H1 (cell line): ENCODE results near the gene PRDM4. TPM values are rescaled to one million over a fixed set of nuclear protein-coding genes. Genes with fewer than 3 reads are reported as not detected.

ENCODE experiments used
- CTCF ChIA-PET: fragments of 300-600 bp; sonication (Branson Sonifier 250); formaldehyde crosslinking; loops from one replicate; lab custom pipeline; 2021; ENCODE audit not compliant: partially characterized antibody; lab: Charles Lee
- POLR2A ChIA-PET: fragments of 300-600 bp; sonication (Branson Sonifier 250); formaldehyde crosslinking; loops from one replicate; lab custom pipeline; 2021; ENCODE audit warnings: inconsistent platforms; ENCODE audit not compliant: partially characterized antibody; lab: Charles Lee
- DNase-seq, 2 experiments: peaks; one replicate each; pipeline versions ENCODE4 v3.0.0 to v3.0.0-alpha.2; 2010 to 2022; ENCODE audit warnings: low spot score in 2 of 2, low read depth in 1 of 2, mixed read lengths in 1 of 2
- FAIRE-seq: peaks from 2 replicates; lab custom pipeline; 2011; peaks lifted over from hg19 to GRCh38; lab: Jason Lieb, UNC
- H2AFZ ChIP-seq: 2 replicates; pipeline ENCODE4 v1.8.1; 2012; ENCODE audit warnings: low read length, inconsistent platforms
- H2AK5ac ChIP-seq: 2 replicates; pipeline ENCODE4 v1.6.1; 2013; ENCODE audit warnings: low read depth, low read length
- H2BK120ac ChIP-seq: replicated peaks from 2 replicates; pipeline ENCODE3; 2013; ENCODE audit warnings: low read depth, low read length, inconsistent platforms
- H2BK12ac ChIP-seq: 2 replicates; pipeline ENCODE4 v1.6.1; 2013; ENCODE audit warnings: low read depth, low read length
- H2BK15ac ChIP-seq: 2 replicates; pipeline ENCODE4 v1.6.1; 2013; ENCODE audit warnings: low read length
- H2BK20ac ChIP-seq: 2 replicates; pipeline ENCODE4 v1.6.1; 2013; ENCODE audit warnings: low read length
- H2BK5ac ChIP-seq: 2 replicates; pipeline ENCODE4 v1.6.1; 2013; ENCODE audit warnings: low read depth, low read length
- H3K14ac ChIP-seq: 2 replicates; pipeline ENCODE4 v1.6.1; 2013; ENCODE audit warnings: inconsistent platforms; ENCODE audit not compliant: insufficient read length
- H3K18ac ChIP-seq: 2 replicates; pipeline ENCODE4 v1.6.1; 2013; ENCODE audit warnings: low read length; ENCODE audit errors: extremely low read depth
- H3K23ac ChIP-seq: 2 replicates; pipeline ENCODE4 v1.6.1; 2013; ENCODE audit warnings: inconsistent platforms; ENCODE audit not compliant: insufficient read length
- H3K23me2 ChIP-seq: 2 replicates; pipeline ENCODE4 v1.6.1; 2013; ENCODE audit warnings: low read depth, low read length
- H3K27ac ChIP-seq: 2 replicates; pipeline ENCODE4 v1.6.1; 2011; ENCODE audit warnings: low read depth, low read length, inconsistent platforms
- H3K27me3 ChIP-seq, 4 experiments: replicated peaks in 1 of 4; 1 replicate in 1 of 4; 2 replicates in 3 of 4; pipeline versions ENCODE4 v1.6.1 to v1.8.1; 2011 to 2013; ENCODE audit warnings: low read length in 3 of 4, mild to moderate bottlenecking in 3 of 4, inconsistent platforms in 2 of 4, mixed read lengths in 2 of 4, moderate library complexity in 1 of 4; ENCODE audit not compliant: control insufficient read depth in 3 of 4, insufficient read depth in 3 of 4; ENCODE audit errors: extremely low read depth in 1 of 4
- H3K36me3 ChIP-seq, 4 experiments: 2 replicates each; pipeline versions ENCODE4 v1.6.1 to v1.8.1; 2011 to 2013; ENCODE audit warnings: mild to moderate bottlenecking in 4 of 4, low read length in 3 of 4, moderate library complexity in 2 of 4, control low read depth in 1 of 4, inconsistent platforms in 1 of 4; ENCODE audit not compliant: insufficient read depth in 4 of 4, control insufficient read depth in 2 of 4
- H3K4ac ChIP-seq: replicated peaks from 2 replicates; pipeline ENCODE3; 2013; ENCODE audit warnings: low read length, low read depth, mixed read lengths, inconsistent platforms; ENCODE audit not compliant: insufficient read length
- H3K4me1 ChIP-seq, 4 experiments: replicated peaks in 1 of 4; 1 replicate in 1 of 4; 2 replicates in 3 of 4; pipeline versions ENCODE4 v1.6.1 to v1.8.1; 2011 to 2013; ENCODE audit warnings: low read length in 3 of 4, inconsistent platforms in 2 of 4, mixed read lengths in 1 of 4; ENCODE audit not compliant: insufficient read depth in 4 of 4, control insufficient read depth in 3 of 4
- H3K4me2 ChIP-seq, 2 experiments: 2 replicates each; pipeline versions ENCODE4 v1.6.1 to v1.8.1; 2011 to 2013; ENCODE audit warnings: low read depth in 2 of 2, low read length in 2 of 2, control low read depth in 1 of 2, inconsistent platforms in 1 of 2, mild to moderate bottlenecking in 1 of 2; ENCODE audit not compliant: insufficient read depth in 1 of 2
- H3K4me3 ChIP-seq, 4 experiments: fragments of 200-600, 300-600 bp in 1 of 4; sonication (generic), shearing (Covaris generic), sonication (Bioruptor Twin) in 1 of 4; 2 replicates each; pipeline versions ENCODE4 v1.5.1 to v1.8.1; 2011 to 2016; ENCODE audit warnings: low read length in 4 of 4, low read depth in 3 of 4, control low read depth in 2 of 4, inconsistent platforms in 2 of 4, mild to moderate bottlenecking in 2 of 4, mixed read lengths in 1 of 4, moderate library complexity in 1 of 4; ENCODE audit not compliant: insufficient read depth in 2 of 4; ENCODE audit errors: extremely low read depth in 1 of 4
- H3K56ac ChIP-seq: replicated peaks from 2 replicates; pipeline ENCODE3; 2013; ENCODE audit warnings: low read depth, mild to moderate bottlenecking, mixed read lengths, low read length, inconsistent platforms; ENCODE audit not compliant: insufficient read length
- H3K79me1 ChIP-seq: 2 replicates; pipeline ENCODE4 v1.6.1; 2013; ENCODE audit warnings: low read depth, low read length, control low read depth
- H3K79me2 ChIP-seq, 2 experiments: 2 replicates each; pipeline versions ENCODE4 v1.6.1 to v1.8.1; 2012 to 2013; ENCODE audit warnings: low read length in 2 of 2, mild to moderate bottlenecking in 2 of 2, inconsistent platforms in 1 of 2; ENCODE audit not compliant: insufficient read depth in 2 of 2, control insufficient read depth in 1 of 2
- H3K9ac ChIP-seq, 4 experiments: replicated peaks in 1 of 4; 1 replicate in 1 of 4; 2 replicates in 3 of 4; pipeline versions ENCODE4 v1.6.1 to v1.8.1; 2011 to 2013; ENCODE audit warnings: low read depth in 3 of 4, low read length in 3 of 4, control low read depth in 2 of 4, mild to moderate bottlenecking in 2 of 4, moderate library complexity in 2 of 4, inconsistent platforms in 1 of 4; ENCODE audit errors: extremely low read depth in 1 of 4
- H3K9me3 ChIP-seq, 2 experiments: 2 replicates each; pipeline versions ENCODE4 v1.6.1 to v1.8.1; 2012 to 2013; ENCODE audit warnings: mild to moderate bottlenecking in 2 of 2, moderate library complexity in 2 of 2, control low read depth in 1 of 2, inconsistent platforms in 1 of 2, low read depth in 1 of 2, low read length in 1 of 2, mixed read lengths in 1 of 2; ENCODE audit not compliant: insufficient read depth in 2 of 2
- H4K20me1 ChIP-seq, 2 experiments: replicated peaks in 1 of 2; 2 replicates each; pipeline versions ENCODE3 to v1.8.1; 2011 to 2013; ENCODE audit warnings: inconsistent platforms in 2 of 2, low read length in 2 of 2, mild to moderate bottlenecking in 1 of 2; ENCODE audit not compliant: insufficient read depth in 2 of 2, control insufficient read depth in 1 of 2
- H4K5ac ChIP-seq: 2 replicates; pipeline ENCODE4 v1.6.1; 2013; ENCODE audit warnings: low read length, low read depth, mixed read lengths, inconsistent platforms; ENCODE audit not compliant: insufficient read length
- H4K8ac ChIP-seq: 2 replicates; pipeline ENCODE4 v1.8.0; 2013; ENCODE audit warnings: mild to moderate bottlenecking, moderate library complexity, low read length, inconsistent platforms; ENCODE audit not compliant: insufficient read depth; ENCODE audit errors: extremely low read depth
- H4K91ac ChIP-seq: replicated peaks from 2 replicates; pipeline ENCODE3; 2013; ENCODE audit warnings: low read length, mixed read lengths, inconsistent platforms; ENCODE audit not compliant: insufficient read length
- BRCA1 ChIP-seq: IDR thresholded peaks from 2 replicates; pipeline ENCODE4 v1.6.1; 2012; ENCODE audit warnings: low read depth, low read length, improper control_type of control experiment
- CBX5 ChIP-seq: fragments of 300-800, 300-1000 bp; sonication (generic); IDR thresholded peaks from 2 replicates; pipeline ENCODE4 v1.7.1; 2016; ENCODE audit warnings: antibody characterized with exemption, low read length, low read depth
- GTF2F1 ChIP-seq: IDR thresholded peaks from 2 replicates; pipeline ENCODE4 v1.6.1; 2012; ENCODE audit warnings: low read depth, low read length, improper control_type of control experiment, borderline replicate concordance
- HDAC6 ChIP-seq: IDR thresholded peaks from one replicate; pipeline ENCODE4 v1.7.1; 2012; ENCODE audit warnings: low read depth, mild to moderate bottlenecking, inconsistent platforms, low read length, moderate library complexity
- SAP30 ChIP-seq: fragments of 300-600 bp; sonication (generic); IDR thresholded peaks from 2 replicates; pipeline ENCODE4 v1.7.1; 2012; ENCODE audit warnings: low read length, moderate library complexity, mild to moderate bottlenecking, inconsistent platforms; ENCODE audit not compliant: insufficient read depth, insufficient replicate concordance
- SIRT6 ChIP-seq: IDR thresholded peaks from one replicate; pipeline ENCODE4 v1.7.1; 2012; ENCODE audit warnings: low read length, inconsistent platforms
- SP4 ChIP-seq: IDR thresholded peaks from 2 replicates; pipeline ENCODE4 v1.6.1; 2012; ENCODE audit warnings: low read length, inconsistent platforms
- WGBS, 2 experiments: shearing (Covaris generic) in 1 of 2; methylation state at CpG; one replicate each; pipeline versions ENCODE4 v1.1.6 to v1.1.7; 2013 to 2015; ENCODE audit warnings: low lambda C conversion rate in 2 of 2, mixed read lengths in 2 of 2, inconsistent platforms in 1 of 2, low coverage in 1 of 2, missing lambda C conversion rate in 1 of 2; ENCODE audit not compliant: insufficient replicate concordance in 2 of 2, insufficient coverage in 1 of 2, insufficient read length in 1 of 2; ENCODE audit errors: extremely low coverage in 1 of 2, missing lambda C conversion rate in 1 of 2; 5-methylcytosine and 5-hydroxymethylcytosine counted together
- polyA plus RNA-seq, 7 experiments: library from polyadenylated mRNA; depleted of rRNA in 3 of 7; stranded (reverse) in 5 of 7; unstranded in 2 of 7; fragments of >200 nt in 5 of 7; fragments of 200-250 nt in 2 of 7; gene quantifications; 1 replicate in 5 of 7; 2 replicates in 1 of 7; 4 replicates in 1 of 7; pipeline versions ENCODE4 v1.2.1 to v1.2.3, GENCODE V29; 2011 to 2013; ENCODE audit warnings: missing spikeins in 2 of 7, mixed read lengths in 2 of 7
- total RNA-seq: library from RNA; stranded (reverse); fragmentation: NEBNext Ultra II Directional; extraction: Animal tissue kit (Norgen Biotek cat#: 25700); gene quantifications from 2 replicates; pipeline ENCODE4 v1.2.1, GENCODE V29; 2021
- TF ChIP-seq, protein P1 (sequence below): IDR thresholded peaks from 2 replicates; pipeline ENCODE4 v1.6.1; 2012; ENCODE audit warnings: inconsistent platforms
- TF ChIP-seq, protein P2 (sequence below), 3 experiments: IDR thresholded peaks; 1 replicate in 2 of 3; 2 replicates in 1 of 3; pipeline versions ENCODE4 v1.5.1 to v1.6.1; 2011; ENCODE audit warnings: low read length in 3 of 3, mild to moderate bottlenecking in 3 of 3, inconsistent platforms in 2 of 3, low read depth in 1 of 3, moderate library complexity in 1 of 3; ENCODE audit not compliant: insufficient read depth in 1 of 3; ENCODE audit errors: control extremely low read depth in 1 of 3
- TF ChIP-seq, protein P3 (sequence below): IDR thresholded peaks from 2 replicates; pipeline ENCODE4 v1.6.1; 2012; ENCODE audit warnings: inconsistent platforms

PRDM4 gene
- total and polyA plus RNA-seq, 2 of the 8 experiments (the other 6 are each of a cell fraction or from before 2014, with no cell fraction given) = 10.1 to 17.5 TPM

DNA sequence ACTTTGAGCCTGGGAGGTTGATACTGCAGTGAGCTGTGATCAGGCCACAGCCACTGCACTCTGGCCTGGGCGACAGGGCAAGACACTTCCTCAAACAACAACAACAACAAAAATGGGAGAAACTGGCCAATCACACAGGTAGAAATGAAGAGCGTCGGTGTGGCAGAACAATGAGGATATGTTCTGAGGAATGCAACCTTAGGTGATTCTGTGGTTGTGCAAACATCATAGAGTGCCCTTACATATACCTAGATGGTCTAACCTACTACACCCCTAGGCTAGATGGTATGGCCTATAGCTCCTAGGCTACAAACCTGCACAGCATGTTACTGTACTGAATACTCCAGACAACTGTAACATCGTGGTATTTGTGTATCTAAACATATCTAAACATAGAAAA, 3.7 kb upstream of the PRDM4 start:
- H2BK15ac ChIP-seq = no peak overlapping the region
- H2AFZ ChIP-seq = no peak overlapping the region
- no peak overlapping the region for H2BK120ac ChIP-seq
- H3K18ac ChIP-seq = no peak overlapping the region
- H3K14ac ChIP-seq = no peak overlapping the region
- H3K27ac ChIP-seq = no peak overlapping the region
- no peak overlapping the region for H3K4me2 ChIP-seq
- no peak overlapping the region for H3K9ac ChIP-seq
- no peak overlapping the region for H2BK5ac ChIP-seq
- H3K9me3 ChIP-seq = no peaks in the 10 kb centered on the region
- peaks cover 12% of the 10 kb centered on the region for H3K23me2 ChIP-seq
- H3K23ac ChIP-seq = no peak overlapping the region
- no peak overlapping the region for H2BK20ac ChIP-seq
- H3K36me3 ChIP-seq = no peaks in the 10 kb centered on the region
- ChIA-PET POLR2A (no interaction called here), CTCF (interaction anchor here (1.3 kb wide), 1 partner anchor 121 kb away, joined by 3 read pairs; no protein-coding TSS in a partner anchor)
- H3K4me3 ChIP-seq = no peak overlapping the region
- WGBS, 2 experiments = 87% methylated on average over 4 of the region's 4 CpGs; no CpG with 5 or more reads in 1 of the 2 experiments
- H4K20me1 ChIP-seq = no peaks in the 10 kb centered on the region
- no peaks in the 10 kb centered on the region for H3K79me1 ChIP-seq
- H3K27me3 ChIP-seq = no peaks in the 10 kb centered on the region
- H3K4me1 ChIP-seq = peaks cover 0 to 6% (median under 1%) of the 10 kb centered on the region in 4 experiments; a peak in 3 of 7 replicates
- H3K4ac ChIP-seq = no peak overlapping the region
- no peak for DNase-seq
- no peak overlapping the region for H2BK12ac ChIP-seq
- H3K56ac ChIP-seq = no peak overlapping the region
- no peak overlapping the region for H4K8ac ChIP-seq
- peaks cover 6 to 10% of the 10 kb centered on the region in 2 experiments; a peak in 3 of 4 replicates for H3K79me2 ChIP-seq
- no peak for FAIRE-seq
- H4K5ac ChIP-seq = no peak overlapping the region
- no peak overlapping the region for H2AK5ac ChIP-seq
- no peak overlapping the region for H4K91ac ChIP-seq
- TF ChIP-seq SIRT6 (no peak), SP4 (no peak), HDAC6 (no peak), CBX5 (no peak), GTF2F1 (no peak), BRCA1 (no peak), SAP30 (no peak)
- TF ChIP-seq, protein P1, sequence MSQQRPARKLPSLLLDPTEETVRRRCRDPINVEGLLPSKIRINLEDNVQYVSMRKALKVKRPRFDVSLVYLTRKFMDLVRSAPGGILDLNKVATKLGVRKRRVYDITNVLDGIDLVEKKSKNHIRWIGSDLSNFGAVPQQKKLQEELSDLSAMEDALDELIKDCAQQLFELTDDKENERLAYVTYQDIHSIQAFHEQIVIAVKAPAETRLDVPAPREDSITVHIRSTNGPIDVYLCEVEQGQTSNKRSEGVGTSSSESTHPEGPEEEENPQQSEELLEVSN = no peak
- TF ChIP-seq, protein P2, sequence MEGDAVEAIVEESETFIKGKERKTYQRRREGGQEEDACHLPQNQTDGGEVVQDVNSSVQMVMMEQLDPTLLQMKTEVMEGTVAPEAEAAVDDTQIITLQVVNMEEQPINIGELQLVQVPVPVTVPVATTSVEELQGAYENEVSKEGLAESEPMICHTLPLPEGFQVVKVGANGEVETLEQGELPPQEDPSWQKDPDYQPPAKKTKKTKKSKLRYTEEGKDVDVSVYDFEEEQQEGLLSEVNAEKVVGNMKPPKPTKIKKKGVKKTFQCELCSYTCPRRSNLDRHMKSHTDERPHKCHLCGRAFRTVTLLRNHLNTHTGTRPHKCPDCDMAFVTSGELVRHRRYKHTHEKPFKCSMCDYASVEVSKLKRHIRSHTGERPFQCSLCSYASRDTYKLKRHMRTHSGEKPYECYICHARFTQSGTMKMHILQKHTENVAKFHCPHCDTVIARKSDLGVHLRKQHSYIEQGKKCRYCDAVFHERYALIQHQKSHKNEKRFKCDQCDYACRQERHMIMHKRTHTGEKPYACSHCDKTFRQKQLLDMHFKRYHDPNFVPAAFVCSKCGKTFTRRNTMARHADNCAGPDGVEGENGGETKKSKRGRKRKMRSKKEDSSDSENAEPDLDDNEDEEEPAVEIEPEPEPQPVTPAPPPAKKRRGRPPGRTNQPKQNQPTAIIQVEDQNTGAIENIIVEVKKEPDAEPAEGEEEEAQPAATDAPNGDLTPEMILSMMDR (IDR thresholded peaks at IDR 0.05; ENCODE audit: control extremely low read depth in 1 of 3, insufficient read depth in 1 of 3, low read depth in 1 of 3, low read length in 3 of 3) = no peak
- TF ChIP-seq, protein P3, sequence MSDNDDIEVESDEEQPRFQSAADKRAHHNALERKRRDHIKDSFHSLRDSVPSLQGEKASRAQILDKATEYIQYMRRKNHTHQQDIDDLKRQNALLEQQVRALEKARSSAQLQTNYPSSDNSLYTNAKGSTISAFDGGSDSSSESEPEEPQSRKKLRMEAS = no peak
